HEK293 (cell line): ENCODE measurements around the gene ZC2HC1C.

ENCODE experiments used
- BCL11B ChIP-seq: fragments of 450-650 bp; formaldehyde crosslinking; IDR thresholded peaks from 2 replicates; pipeline ENCODE4 v1.5.1; 2016; ENCODE audit warnings: low read depth, missing biosample characterization, missing genetic modification characterization
- GLIS2 ChIP-seq: fragments of 450-650 bp; formaldehyde crosslinking; IDR thresholded peaks from 2 replicates; pipeline ENCODE4 v1.5.1; 2016; ENCODE audit warnings: missing biosample characterization, missing genetic modification characterization
- KLF1 ChIP-seq: fragments of 450-650 bp; formaldehyde crosslinking; IDR thresholded peaks from 2 replicates; pipeline ENCODE4 v1.5.1; 2016; ENCODE audit warnings: missing biosample characterization, missing genetic modification characterization
- SP2 ChIP-seq: fragments of 450-650 bp; formaldehyde crosslinking; IDR thresholded peaks from 2 replicates; pipeline ENCODE4 v1.5.1; 2016; ENCODE audit warnings: missing biosample characterization, missing genetic modification characterization
- ZNF19 ChIP-seq: fragments of 450-650 bp; formaldehyde crosslinking; IDR thresholded peaks from 2 replicates; pipeline ENCODE4; 2016; ENCODE audit warnings: missing biosample characterization, missing genetic modification characterization, low read depth
- ZNF202 ChIP-seq: fragments of 450-650 bp; formaldehyde crosslinking; IDR thresholded peaks from 2 replicates; pipeline ENCODE4 v1.5.1; 2016; ENCODE audit warnings: missing biosample characterization, missing genetic modification characterization, borderline replicate concordance
- ZNF223 ChIP-seq: fragments of 450-650 bp; formaldehyde crosslinking; IDR thresholded peaks from 2 replicates; pipeline ENCODE4 v1.5.1; 2016; ENCODE audit warnings: missing biosample characterization, missing genetic modification characterization
- ZNF274 ChIP-seq, 2 experiments: fragments of 200-500 bp in 1 of 2; fragments of 450-650 bp in 1 of 2; sonication (Bioruptor generic) in 1 of 2; formaldehyde crosslinking in 1 of 2; IDR thresholded peaks; 2 replicates each; pipeline versions ENCODE4 v1.5.1 to v1.6.1; 2014 to 2016; ENCODE audit warnings: borderline replicate concordance in 1 of 2, inconsistent platforms in 1 of 2, low read length in 1 of 2, missing biosample characterization in 1 of 2, missing genetic modification characterization in 1 of 2
- ZNF292 ChIP-seq: fragments of 450-650 bp; formaldehyde crosslinking; IDR thresholded peaks from 2 replicates; pipeline ENCODE4 v1.5.1; 2016; ENCODE audit warnings: low read depth, missing biosample characterization, missing genetic modification characterization, borderline replicate concordance
- ZNF335 ChIP-seq: fragments of 450-650 bp; formaldehyde crosslinking; conservative IDR thresholded peaks from 2 replicates; pipeline ENCODE4 v1.5.1; 2016; ENCODE audit warnings: missing biosample characterization, missing genetic modification characterization
- ZNF354C ChIP-seq: fragments of 450-650 bp; formaldehyde crosslinking; IDR thresholded peaks from 2 replicates; pipeline ENCODE4 v1.5.1; 2016; ENCODE audit warnings: missing biosample characterization, missing genetic modification characterization, low read depth, borderline replicate concordance
- ZNF426 ChIP-seq: fragments of 450-650 bp; formaldehyde crosslinking; IDR thresholded peaks from 2 replicates; pipeline ENCODE4 v1.5.1; 2017; ENCODE audit warnings: missing biosample characterization, missing genetic modification characterization, mild to moderate bottlenecking, inconsistent platforms, moderate library complexity
- ZNF433 ChIP-seq: fragments of 450-650 bp; formaldehyde crosslinking; IDR thresholded peaks from 2 replicates; pipeline ENCODE4 v1.5.1; 2016; ENCODE audit warnings: missing biosample characterization, missing genetic modification characterization, low read depth
- ZNF510 ChIP-seq: fragments of 450-650 bp; formaldehyde crosslinking; IDR thresholded peaks from 2 replicates; pipeline ENCODE4 v1.5.1; 2018; ENCODE audit warnings: mild to moderate bottlenecking, missing genetic modification characterization, missing biosample characterization; ENCODE audit not compliant: insufficient replicate concordance
- ZNF530 ChIP-seq: fragments of 450-650 bp; formaldehyde crosslinking; IDR thresholded peaks from 2 replicates; pipeline ENCODE4 v1.5.1; 2016; ENCODE audit warnings: low read depth, missing biosample characterization, missing genetic modification characterization
- ZNF544 ChIP-seq: fragments of 450-650 bp; formaldehyde crosslinking; IDR thresholded peaks from 2 replicates; pipeline ENCODE4 v1.5.0; 2017; ENCODE audit warnings: missing biosample characterization, missing genetic modification characterization
- ZNF560 ChIP-seq: fragments of 450-650 bp; formaldehyde crosslinking; IDR thresholded peaks from 2 replicates; pipeline ENCODE4 v1.5.1; 2017; ENCODE audit warnings: missing biosample characterization, missing genetic modification characterization, borderline replicate concordance
- ZNF596 ChIP-seq: fragments of 450-650 bp; IDR thresholded peaks from 2 replicates; pipeline ENCODE4 v1.5.0; 2018; ENCODE audit warnings: missing biosample characterization, mild to moderate bottlenecking, missing genetic modification characterization, moderate library complexity
- ZNF707 ChIP-seq: fragments of 450-650 bp; formaldehyde crosslinking; IDR thresholded peaks from 2 replicates; pipeline ENCODE4 v1.5.1; 2016; ENCODE audit warnings: missing biosample characterization, missing genetic modification characterization
- ZNF768 ChIP-seq: fragments of 450-650 bp; formaldehyde crosslinking; IDR thresholded peaks from 2 replicates; pipeline ENCODE4 v1.5.1; 2018; ENCODE audit warnings: missing biosample characterization, mild to moderate bottlenecking, missing genetic modification characterization
- ZNF837 ChIP-seq: fragments of 450-650 bp; formaldehyde crosslinking; IDR thresholded peaks from 2 replicates; pipeline ENCODE4 v1.5.1; 2016; ENCODE audit warnings: missing biosample characterization, missing genetic modification characterization
- ZXDB ChIP-seq: fragments of 450-650 bp; formaldehyde crosslinking; IDR thresholded peaks from 2 replicates; pipeline ENCODE4 v1.5.1; 2016; ENCODE audit warnings: missing biosample characterization, missing genetic modification characterization
- TF ChIP-seq, protein P1 (sequence below): fragments of 450-650 bp; IDR thresholded peaks from 2 replicates; pipeline ENCODE4 v1.5.1; 2018; ENCODE audit warnings: missing biosample characterization, mild to moderate bottlenecking, missing genetic modification characterization
- TF ChIP-seq, protein P2 (sequence below): fragments of 450-650 bp; formaldehyde crosslinking; IDR thresholded peaks from 2 replicates; pipeline ENCODE4 v1.5.1; 2016; ENCODE audit warnings: missing biosample characterization, missing genetic modification characterization
- TF ChIP-seq, protein P3 (sequence below): fragments of 450-650 bp; formaldehyde crosslinking; IDR thresholded peaks from 2 replicates; pipeline ENCODE4 v1.5.1; 2016; ENCODE audit warnings: missing biosample characterization, missing genetic modification characterization
- TF ChIP-seq, protein P4 (sequence below): fragments of 450-650 bp; formaldehyde crosslinking; IDR thresholded peaks from 2 replicates; pipeline ENCODE4 v1.5.1; 2016; ENCODE audit warnings: missing biosample characterization, missing genetic modification characterization
- TF ChIP-seq, protein P5 (sequence below): fragments of 450-650 bp; formaldehyde crosslinking; IDR thresholded peaks from 2 replicates; pipeline ENCODE4 v1.5.1; 2017; ENCODE audit warnings: missing biosample characterization, mild to moderate bottlenecking, missing genetic modification characterization, moderate library complexity
- TF ChIP-seq, protein P6 (sequence below): IDR thresholded peaks from 2 replicates; pipeline ENCODE4 v1.6.1; 2011; ENCODE audit warnings: mild to moderate bottlenecking, low read depth, low read length, borderline replicate concordance

Gene ZC2HC1C

DNA sequence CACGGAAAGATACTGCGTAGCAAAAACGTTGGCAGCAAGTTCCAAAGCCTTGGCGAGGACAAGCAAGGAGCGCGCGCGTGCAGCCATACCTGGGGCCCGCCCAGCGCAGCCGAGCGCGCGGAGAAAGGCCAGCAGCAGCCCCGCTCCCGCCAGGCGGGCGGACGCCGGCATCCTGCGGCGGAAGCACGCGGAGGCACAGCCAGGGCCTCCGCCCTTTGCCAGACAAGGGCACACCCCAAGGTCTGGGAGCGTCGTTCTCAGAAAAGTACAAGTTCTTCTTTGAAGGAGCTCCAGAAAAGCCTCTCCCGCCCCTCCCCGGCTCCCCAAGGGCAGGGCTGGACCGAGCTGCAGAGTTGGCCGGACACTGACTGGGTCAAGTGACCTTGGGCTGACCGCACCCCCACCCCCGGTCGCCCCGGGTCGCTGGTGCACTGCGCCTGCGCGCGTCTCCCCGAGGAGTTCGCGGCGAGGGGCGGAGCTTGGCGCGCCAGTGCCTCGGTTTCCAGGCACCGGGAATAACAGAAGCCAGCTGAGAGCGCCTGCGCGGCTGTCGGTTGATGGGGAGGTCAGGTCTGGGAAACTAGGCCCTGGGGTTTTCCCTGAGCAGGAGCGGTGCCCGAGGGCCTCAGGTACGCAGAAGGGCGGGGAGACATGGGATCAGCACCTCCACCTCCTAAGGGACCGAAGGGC is at the start of gene ZC2HC1C (continued):
- TF ChIP-seq, protein P1, sequence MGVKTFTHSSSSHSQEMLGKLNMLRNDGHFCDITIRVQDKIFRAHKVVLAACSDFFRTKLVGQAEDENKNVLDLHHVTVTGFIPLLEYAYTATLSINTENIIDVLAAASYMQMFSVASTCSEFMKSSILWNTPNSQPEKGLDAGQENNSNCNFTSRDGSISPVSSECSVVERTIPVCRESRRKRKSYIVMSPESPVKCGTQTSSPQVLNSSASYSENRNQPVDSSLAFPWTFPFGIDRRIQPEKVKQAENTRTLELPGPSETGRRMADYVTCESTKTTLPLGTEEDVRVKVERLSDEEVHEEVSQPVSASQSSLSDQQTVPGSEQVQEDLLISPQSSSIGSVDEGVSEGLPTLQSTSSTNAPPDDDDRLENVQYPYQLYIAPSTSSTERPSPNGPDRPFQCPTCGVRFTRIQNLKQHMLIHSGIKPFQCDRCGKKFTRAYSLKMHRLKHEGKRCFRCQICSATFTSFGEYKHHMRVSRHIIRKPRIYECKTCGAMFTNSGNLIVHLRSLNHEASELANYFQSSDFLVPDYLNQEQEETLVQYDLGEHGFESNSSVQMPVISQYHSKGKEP (tag by site-specific recombination): no peak
- TF ChIP-seq ZNF510 (tag by site-specific recombination) (no peak), ZNF274 (IDR thresholded peaks at IDR 0.05; ENCODE audit: low read length) (no peak), ZNF274 (tag by site-specific recombination; IDR thresholded peaks at IDR 0.05; ENCODE audit: borderline replicate concordance) (no peak), ZNF560 (tag by site-specific recombination) (no peak), ZNF19 (tag by site-specific recombination) (no peak), ZNF433 (no peak), ZNF707 (no peak), ZNF223 (tag by site-specific recombination) (no peak), ZNF544 (tag by site-specific recombination) (no peak), ZNF426 (tag by site-specific recombination) (no peak), ZNF596 (no peak), KLF1 (peak; percentile 82), ZXDB (no peak), SP2 (tag by site-specific recombination) (0 out of 2 replicates have a peak, but pooled peaks have one; percentile 26), ZNF768 (tag by site-specific recombination) (no peak), ZNF530 (no peak), ZNF292 (tag by site-specific recombination) (no peak), ZNF837 (tag by site-specific recombination) (no peak), GLIS2 (tag by site-specific recombination) (no peak), BCL11B (tag by site-specific recombination) (peak; percentile 97), ZNF335 (peak; percentile 69; the same call in 1 of the 2 replicates), ZNF354C (no peak), ZNF202 (no peak)
- TF ChIP-seq, protein P2, sequence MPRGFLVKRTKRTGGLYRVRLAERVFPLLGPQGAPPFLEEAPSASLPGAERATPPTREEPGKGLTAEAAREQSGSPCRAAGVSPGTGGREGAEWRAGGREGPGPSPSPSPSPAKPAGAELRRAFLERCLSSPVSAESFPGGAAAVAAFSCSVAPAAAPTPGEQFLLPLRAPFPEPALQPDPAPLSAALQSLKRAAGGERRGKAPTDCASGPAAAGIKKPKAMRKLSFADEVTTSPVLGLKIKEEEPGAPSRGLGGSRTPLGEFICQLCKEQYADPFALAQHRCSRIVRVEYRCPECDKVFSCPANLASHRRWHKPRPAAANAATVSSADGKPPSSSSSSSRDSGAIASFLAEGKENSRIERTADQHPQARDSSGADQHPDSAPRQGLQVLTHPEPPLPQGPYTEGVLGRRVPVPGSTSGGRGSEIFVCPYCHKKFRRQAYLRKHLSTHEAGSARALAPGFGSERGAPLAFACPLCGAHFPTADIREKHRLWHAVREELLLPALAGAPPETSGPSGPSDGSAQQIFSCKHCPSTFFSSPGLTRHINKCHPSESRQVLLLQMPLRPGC (tag by site-specific recombination): no peak
- TF ChIP-seq, protein P3, sequence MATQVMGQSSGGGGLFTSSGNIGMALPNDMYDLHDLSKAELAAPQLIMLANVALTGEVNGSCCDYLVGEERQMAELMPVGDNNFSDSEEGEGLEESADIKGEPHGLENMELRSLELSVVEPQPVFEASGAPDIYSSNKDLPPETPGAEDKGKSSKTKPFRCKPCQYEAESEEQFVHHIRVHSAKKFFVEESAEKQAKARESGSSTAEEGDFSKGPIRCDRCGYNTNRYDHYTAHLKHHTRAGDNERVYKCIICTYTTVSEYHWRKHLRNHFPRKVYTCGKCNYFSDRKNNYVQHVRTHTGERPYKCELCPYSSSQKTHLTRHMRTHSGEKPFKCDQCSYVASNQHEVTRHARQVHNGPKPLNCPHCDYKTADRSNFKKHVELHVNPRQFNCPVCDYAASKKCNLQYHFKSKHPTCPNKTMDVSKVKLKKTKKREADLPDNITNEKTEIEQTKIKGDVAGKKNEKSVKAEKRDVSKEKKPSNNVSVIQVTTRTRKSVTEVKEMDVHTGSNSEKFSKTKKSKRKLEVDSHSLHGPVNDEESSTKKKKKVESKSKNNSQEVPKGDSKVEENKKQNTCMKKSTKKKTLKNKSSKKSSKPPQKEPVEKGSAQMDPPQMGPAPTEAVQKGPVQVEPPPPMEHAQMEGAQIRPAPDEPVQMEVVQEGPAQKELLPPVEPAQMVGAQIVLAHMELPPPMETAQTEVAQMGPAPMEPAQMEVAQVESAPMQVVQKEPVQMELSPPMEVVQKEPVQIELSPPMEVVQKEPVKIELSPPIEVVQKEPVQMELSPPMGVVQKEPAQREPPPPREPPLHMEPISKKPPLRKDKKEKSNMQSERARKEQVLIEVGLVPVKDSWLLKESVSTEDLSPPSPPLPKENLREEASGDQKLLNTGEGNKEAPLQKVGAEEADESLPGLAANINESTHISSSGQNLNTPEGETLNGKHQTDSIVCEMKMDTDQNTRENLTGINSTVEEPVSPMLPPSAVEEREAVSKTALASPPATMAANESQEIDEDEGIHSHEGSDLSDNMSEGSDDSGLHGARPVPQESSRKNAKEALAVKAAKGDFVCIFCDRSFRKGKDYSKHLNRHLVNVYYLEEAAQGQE: no peak
- TF ChIP-seq, protein P4, sequence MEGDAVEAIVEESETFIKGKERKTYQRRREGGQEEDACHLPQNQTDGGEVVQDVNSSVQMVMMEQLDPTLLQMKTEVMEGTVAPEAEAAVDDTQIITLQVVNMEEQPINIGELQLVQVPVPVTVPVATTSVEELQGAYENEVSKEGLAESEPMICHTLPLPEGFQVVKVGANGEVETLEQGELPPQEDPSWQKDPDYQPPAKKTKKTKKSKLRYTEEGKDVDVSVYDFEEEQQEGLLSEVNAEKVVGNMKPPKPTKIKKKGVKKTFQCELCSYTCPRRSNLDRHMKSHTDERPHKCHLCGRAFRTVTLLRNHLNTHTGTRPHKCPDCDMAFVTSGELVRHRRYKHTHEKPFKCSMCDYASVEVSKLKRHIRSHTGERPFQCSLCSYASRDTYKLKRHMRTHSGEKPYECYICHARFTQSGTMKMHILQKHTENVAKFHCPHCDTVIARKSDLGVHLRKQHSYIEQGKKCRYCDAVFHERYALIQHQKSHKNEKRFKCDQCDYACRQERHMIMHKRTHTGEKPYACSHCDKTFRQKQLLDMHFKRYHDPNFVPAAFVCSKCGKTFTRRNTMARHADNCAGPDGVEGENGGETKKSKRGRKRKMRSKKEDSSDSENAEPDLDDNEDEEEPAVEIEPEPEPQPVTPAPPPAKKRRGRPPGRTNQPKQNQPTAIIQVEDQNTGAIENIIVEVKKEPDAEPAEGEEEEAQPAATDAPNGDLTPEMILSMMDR: no peak
- TF ChIP-seq, protein P5, sequence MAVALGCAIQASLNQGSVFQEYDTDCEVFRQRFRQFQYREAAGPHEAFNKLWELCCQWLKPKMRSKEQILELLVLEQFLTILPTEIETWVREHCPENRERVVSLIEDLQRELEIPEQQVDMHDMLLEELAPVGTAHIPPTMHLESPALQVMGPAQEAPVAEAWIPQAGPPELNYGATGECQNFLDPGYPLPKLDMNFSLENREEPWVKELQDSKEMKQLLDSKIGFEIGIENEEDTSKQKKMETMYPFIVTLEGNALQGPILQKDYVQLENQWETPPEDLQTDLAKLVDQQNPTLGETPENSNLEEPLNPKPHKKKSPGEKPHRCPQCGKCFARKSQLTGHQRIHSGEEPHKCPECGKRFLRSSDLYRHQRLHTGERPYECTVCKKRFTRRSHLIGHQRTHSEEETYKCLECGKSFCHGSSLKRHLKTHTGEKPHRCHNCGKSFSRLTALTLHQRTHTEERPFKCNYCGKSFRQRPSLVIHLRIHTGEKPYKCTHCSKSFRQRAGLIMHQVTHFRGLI: no peak
- TF ChIP-seq, protein P6, sequence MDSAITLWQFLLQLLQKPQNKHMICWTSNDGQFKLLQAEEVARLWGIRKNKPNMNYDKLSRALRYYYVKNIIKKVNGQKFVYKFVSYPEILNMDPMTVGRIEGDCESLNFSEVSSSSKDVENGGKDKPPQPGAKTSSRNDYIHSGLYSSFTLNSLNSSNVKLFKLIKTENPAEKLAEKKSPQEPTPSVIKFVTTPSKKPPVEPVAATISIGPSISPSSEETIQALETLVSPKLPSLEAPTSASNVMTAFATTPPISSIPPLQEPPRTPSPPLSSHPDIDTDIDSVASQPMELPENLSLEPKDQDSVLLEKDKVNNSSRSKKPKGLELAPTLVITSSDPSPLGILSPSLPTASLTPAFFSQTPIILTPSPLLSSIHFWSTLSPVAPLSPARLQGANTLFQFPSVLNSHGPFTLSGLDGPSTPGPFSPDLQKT: no peak
